Endothelial cell of umbilical vein (primary cell): ENCODE measurements around the gene ARHGEF17. TPM values are rescaled to one million over a fixed set of nuclear protein-coding genes. Genes with fewer than 3 reads are reported as not detected.

ENCODE experiments used
- BruUV-seq: library from RNA; stranded (reverse); fragments of 400-500 nt; replicated peaks from 2 replicates; lab custom pipeline; 2021; lab: Mats Ljungman, UMichigan
- CTCF ChIA-PET: fragments of 300-600, 350-600 bp; sonication (Branson Sonifier 250); formaldehyde crosslinking; loops from one replicate; lab custom pipeline; 2021; ENCODE audit warnings: antibody characterized with exemption, inconsistent platforms; lab: Charles Lee
- POLR2A ChIA-PET: fragments of 300-600, 350-600 bp; sonication (Branson Sonifier 250); formaldehyde crosslinking; loops from one replicate; lab custom pipeline; 2021; ENCODE audit warnings: antibody characterized with exemption, inconsistent platforms; lab: Charles Lee
- DNase-seq: peaks from one replicate; pipeline ENCODE4 v3.0.0-alpha.2; 2011; ENCODE audit warnings: low read depth, low spot score
- FAIRE-seq: peaks from 2 replicates; lab custom pipeline; 2011; peaks lifted over from hg19 to GRCh38; lab: Jason Lieb, UNC
- H2AFZ ChIP-seq: 2 replicates; pipeline ENCODE4 v1.6.0; 2012; ENCODE audit warnings: low read depth, low read length, control low read depth, inconsistent platforms
- H3K27ac ChIP-seq: 2 replicates; pipeline ENCODE4 v1.5.1; 2011; ENCODE audit warnings: low read depth, mild to moderate bottlenecking, control low read depth, low read length, moderate library complexity; ENCODE audit not compliant: insufficient read depth
- H3K27me3 ChIP-seq, 2 experiments: 2 replicates each; pipeline versions ENCODE4 v1.6.0 to v1.6.1; 2011; ENCODE audit warnings: low read length in 2 of 2, mixed read lengths in 1 of 2; ENCODE audit not compliant: control insufficient read depth in 2 of 2, insufficient read depth in 2 of 2
- H3K36me3 ChIP-seq, 2 experiments: 2 replicates in 1 of 2; 3 replicates in 1 of 2; pipeline ENCODE4 v1.5.1; 2011; ENCODE audit warnings: low read length in 2 of 2, mild to moderate bottlenecking in 1 of 2, moderate library complexity in 1 of 2; ENCODE audit not compliant: control insufficient read depth in 2 of 2, insufficient read depth in 2 of 2; ENCODE audit errors: extremely low read depth in 1 of 2
- H3K4me1 ChIP-seq: 3 replicates; pipeline ENCODE4 v1.5.1; 2011; ENCODE audit warnings: mild to moderate bottlenecking, low read length; ENCODE audit not compliant: control insufficient read depth, insufficient read depth; ENCODE audit errors: extremely low read depth
- H3K4me2 ChIP-seq: 2 replicates; pipeline ENCODE4 v1.6.1; 2011; ENCODE audit warnings: low read length, control low read depth, mixed read lengths; ENCODE audit not compliant: insufficient read depth
- H3K4me3 ChIP-seq, 3 experiments: fragments of 200-600 bp in 1 of 3; sonication (generic), shearing (Covaris generic) in 1 of 3; replicated peaks in 1 of 3; 2 replicates each; pipeline ENCODE4 v1.5.1; 2011 to 2016; ENCODE audit warnings: control low read depth in 3 of 3, low read length in 3 of 3, mild to moderate bottlenecking in 2 of 3, inconsistent platforms in 1 of 3, low read depth in 1 of 3, moderate library complexity in 1 of 3; ENCODE audit not compliant: insufficient read depth in 1 of 3
- H3K79me2 ChIP-seq: 2 replicates; pipeline ENCODE4 v1.6.0; 2012; ENCODE audit warnings: low read length, inconsistent platforms; ENCODE audit not compliant: control insufficient read depth, insufficient read depth
- H3K9ac ChIP-seq: replicated peaks from 2 replicates; pipeline ENCODE3; 2011; ENCODE audit warnings: low read length, control low read depth; ENCODE audit not compliant: insufficient read depth; ENCODE audit errors: extremely low read depth
- H3K9me1 ChIP-seq: replicated peaks from 3 replicates; pipeline ENCODE4 v1.6.0; 2011; ENCODE audit warnings: mild to moderate bottlenecking, low read length; ENCODE audit not compliant: control insufficient read depth, insufficient read depth; ENCODE audit errors: extremely low read depth
- H3K9me3 ChIP-seq: replicated peaks from 2 replicates; pipeline ENCODE4 v1.5.1; 2012; ENCODE audit warnings: low read length, inconsistent platforms; ENCODE audit not compliant: control insufficient read depth, insufficient read depth
- H4K20me1 ChIP-seq: replicated peaks from 2 replicates; pipeline ENCODE3; 2011; ENCODE audit warnings: mild to moderate bottlenecking, low read length; ENCODE audit not compliant: control insufficient read depth, insufficient read depth; ENCODE audit errors: extremely low read depth
- EZH2 ChIP-seq: IDR thresholded peaks from 2 replicates; pipeline ENCODE4 v1.6.1; 2012; ENCODE audit warnings: borderline replicate concordance, low read depth, mild to moderate bottlenecking, moderate library complexity, low read length, inconsistent platforms; ENCODE audit not compliant: severe bottlenecking
- FOS ChIP-seq: IDR thresholded peaks from 2 replicates; pipeline ENCODE4 v1.6.1; 2011; ENCODE audit warnings: mild to moderate bottlenecking, low read length, moderate library complexity, borderline replicate concordance; ENCODE audit not compliant: insufficient read depth
- GATA2 ChIP-seq: IDR thresholded peaks from 2 replicates; pipeline ENCODE4 v1.7.0; 2011; ENCODE audit warnings: low read depth, mild to moderate bottlenecking, moderate library complexity, mixed read lengths, low read length; ENCODE audit not compliant: insufficient read length, insufficient read depth
- JUN ChIP-seq: IDR thresholded peaks from 2 replicates; pipeline ENCODE4 v1.6.1; 2011; ENCODE audit warnings: borderline replicate concordance, low read depth; ENCODE audit not compliant: insufficient read length, insufficient read depth
- MYC ChIP-seq: IDR thresholded peaks from one replicate; pipeline ENCODE4 v1.6.1; 2011; ENCODE audit warnings: mild to moderate bottlenecking, low read depth, low read length
- POLR2A ChIP-seq: IDR thresholded peaks from 2 replicates; pipeline ENCODE4 v1.6.1; 2012; ENCODE audit warnings: low read depth, mild to moderate bottlenecking, control low read depth, low read length
- POLR2AphosphoS5 ChIP-seq: IDR thresholded peaks from 2 replicates; pipeline ENCODE4 v1.6.1; 2012; ENCODE audit warnings: low read depth, mild to moderate bottlenecking, control low read depth, low read length, moderate library complexity; ENCODE audit not compliant: insufficient read depth
- dilution Hi-C: fragments of 300-500 bp; cut with MboI; formaldehyde crosslinking; loops from one replicate; pipeline ENCODE4 v1.15.0; 2019; ENCODE audit warnings: low sequenced_read_pairs; ENCODE audit not compliant: extremely low pct_ligation_motif_present
- intact Hi-C: fragments of 100-400 bp; cut with micrococcal nuclease; formaldehyde crosslinking; loops from one replicate; pipeline ENCODE4 v1.10.0; 2022
- polyA plus RNA-seq, 4 experiments: library from polyadenylated mRNA; depleted of rRNA in 3 of 4; stranded (reverse) in 3 of 4; unstranded in 1 of 4; fragments of >200 nt; gene quantifications; 2 replicates each; pipeline versions ENCODE4 v1.2.1 to v1.2.3, GENCODE V29; 2011 to 2012; ENCODE audit warnings: missing spikeins in 1 of 4
- total RNA-seq: library from RNA; stranded (reverse); gene quantifications from 2 replicates; pipeline ENCODE4 v1.2.3, GENCODE V29; 2021
- TF ChIP-seq, protein P1 (sequence below): IDR thresholded peaks from 2 replicates; pipeline ENCODE4 v1.6.1; 2011; ENCODE audit not compliant: insufficient read depth, insufficient read length
- TF ChIP-seq, protein P2 (sequence below), 2 donors: IDR thresholded peaks; 1 replicate in 1 of 2; 2 replicates in 1 of 2; pipeline ENCODE4 v1.5.1; 2011; ENCODE audit warnings: low read length in 2 of 2, mild to moderate bottlenecking in 2 of 2, moderate library complexity in 2 of 2, control low read depth in 1 of 2, inconsistent platforms in 1 of 2, low read depth in 1 of 2; ENCODE audit not compliant: insufficient read depth in 1 of 2; ENCODE audit errors: extremely low read depth in 1 of 2

Gene ARHGEF17
- total and polyA plus RNA-seq, 2 donors (not counting 3 experiments of a cell fraction or from before 2014, with no cell fraction given) = 74.9 to 89.9 TPM

DNA sequence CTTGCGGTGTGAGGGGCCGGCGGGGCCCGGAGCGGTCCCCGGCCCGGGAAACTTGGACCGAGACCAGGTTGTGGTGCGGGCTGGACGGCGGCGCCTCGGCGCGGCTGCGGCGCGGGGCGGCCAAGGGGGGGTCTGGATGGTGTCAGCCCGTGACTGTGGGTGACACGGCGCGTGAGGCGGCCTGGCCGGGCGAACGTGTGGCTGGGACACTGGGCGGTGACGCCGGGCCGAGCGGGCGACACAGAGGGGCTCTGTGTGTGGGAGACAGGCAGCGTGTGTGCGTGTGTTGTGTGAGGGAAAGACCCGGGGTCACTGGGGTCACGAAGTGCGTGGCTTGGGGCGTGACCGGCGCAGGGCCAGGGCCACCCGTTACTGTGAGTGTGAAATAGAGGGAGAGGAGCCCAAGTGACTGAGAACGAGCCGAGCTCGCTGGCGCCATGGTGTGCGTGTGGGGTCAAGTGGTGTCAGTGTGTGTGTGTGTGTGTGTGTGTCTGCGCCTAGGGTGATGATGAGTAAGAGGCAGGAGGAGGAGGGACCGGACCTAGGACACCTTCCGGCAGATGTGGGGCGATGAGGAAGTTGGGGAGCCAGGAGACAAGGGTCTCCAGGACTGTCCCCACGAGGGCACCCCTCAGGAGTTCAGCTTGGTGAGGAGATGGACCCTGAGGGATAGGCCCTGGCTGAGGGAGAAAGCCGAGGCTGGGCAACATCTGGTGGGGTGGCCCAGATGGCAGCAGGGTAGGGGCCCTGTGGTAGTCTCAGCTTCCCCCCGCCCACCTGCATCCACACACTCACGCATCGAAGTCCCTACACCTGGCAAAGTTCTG, 68.9 kb downstream of the ARHGEF17 start:
- Histone ChIP-seq H3K4me2 (peak overlapping the region; percentile 2), H3K27me3 (no peaks in the 10 kb centered on the region), H2AFZ (peak overlapping the region; percentile 41), H3K4me1 (peaks cover 2% of the 10 kb centered on the region), H3K27ac (peak overlapping the region; percentile 75), H3K4me3 (peak overlapping the region; percentile 47 to 80 (median 49)), H3K79me2 (peaks cover 56% of the 10 kb centered on the region), H3K9ac (peak overlapping the region; percentile 82), H3K9me3 (no peaks in the 10 kb centered on the region), H3K36me3 (no peaks in the 10 kb centered on the region), H4K20me1 (no peaks in the 10 kb centered on the region), H3K9me1 (no peaks in the 10 kb centered on the region)
- CTCF ChIA-PET = interaction anchor here (1.0 to 3.1 kb wide), 4 partner anchors 16 to 82 kb away, joined by 3 to 18 read pairs (median 6); no protein-coding TSS in a partner anchor
- POLR2A ChIA-PET = no interaction called here
- FAIRE-seq = peak; percentile 76
- peak; percentile 59 for DNase-seq
- TF ChIP-seq JUN (no peak), POLR2AphosphoS5 (peak; percentile 64), MYC (no peak), EZH2 (no peak), FOS (no peak), GATA2 (no peak), POLR2A (peak; percentile 57)
- TF ChIP-seq, protein P1, sequence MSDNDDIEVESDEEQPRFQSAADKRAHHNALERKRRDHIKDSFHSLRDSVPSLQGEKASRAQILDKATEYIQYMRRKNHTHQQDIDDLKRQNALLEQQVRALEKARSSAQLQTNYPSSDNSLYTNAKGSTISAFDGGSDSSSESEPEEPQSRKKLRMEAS = no peak
- TF ChIP-seq, protein P2, sequence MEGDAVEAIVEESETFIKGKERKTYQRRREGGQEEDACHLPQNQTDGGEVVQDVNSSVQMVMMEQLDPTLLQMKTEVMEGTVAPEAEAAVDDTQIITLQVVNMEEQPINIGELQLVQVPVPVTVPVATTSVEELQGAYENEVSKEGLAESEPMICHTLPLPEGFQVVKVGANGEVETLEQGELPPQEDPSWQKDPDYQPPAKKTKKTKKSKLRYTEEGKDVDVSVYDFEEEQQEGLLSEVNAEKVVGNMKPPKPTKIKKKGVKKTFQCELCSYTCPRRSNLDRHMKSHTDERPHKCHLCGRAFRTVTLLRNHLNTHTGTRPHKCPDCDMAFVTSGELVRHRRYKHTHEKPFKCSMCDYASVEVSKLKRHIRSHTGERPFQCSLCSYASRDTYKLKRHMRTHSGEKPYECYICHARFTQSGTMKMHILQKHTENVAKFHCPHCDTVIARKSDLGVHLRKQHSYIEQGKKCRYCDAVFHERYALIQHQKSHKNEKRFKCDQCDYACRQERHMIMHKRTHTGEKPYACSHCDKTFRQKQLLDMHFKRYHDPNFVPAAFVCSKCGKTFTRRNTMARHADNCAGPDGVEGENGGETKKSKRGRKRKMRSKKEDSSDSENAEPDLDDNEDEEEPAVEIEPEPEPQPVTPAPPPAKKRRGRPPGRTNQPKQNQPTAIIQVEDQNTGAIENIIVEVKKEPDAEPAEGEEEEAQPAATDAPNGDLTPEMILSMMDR (IDR thresholded peaks at IDR 0.05; ENCODE audit: extremely low read depth in 1 of 2, insufficient read depth in 1 of 2, low read depth in 1 of 2, low read length in 2 of 2) = no peak
- dilution Hi-C loops = no loop called here
- TSS peak; percentile 94 for BruUV-seq
- intact Hi-C loops = loop anchor here (1.0 to 10.0 kb wide), 4 partner anchors 8 to 552 kb away; no protein-coding TSS in a partner anchor
